Stimulated activated CD8-positive, alpha-beta memory T cell treated with anti-CD3 and anti-CD28 coated beads, Interleukin-4, amount 100 ng/mL, for 24 hours (primary cell): ENCODE measurements around the gene MUC7.
"Not testable (repeated sequence)": the region's sequence is repeated elsewhere in the genome, so short reads cannot be mapped to it uniquely, and the experiment has no call there.

Source experiments
- DNase-seq: peaks from one replicate; pipeline ENCODE4 v3.0.0-alpha.2; 2020; ENCODE audit warnings: low read depth

Gene MUC7

DNA sequence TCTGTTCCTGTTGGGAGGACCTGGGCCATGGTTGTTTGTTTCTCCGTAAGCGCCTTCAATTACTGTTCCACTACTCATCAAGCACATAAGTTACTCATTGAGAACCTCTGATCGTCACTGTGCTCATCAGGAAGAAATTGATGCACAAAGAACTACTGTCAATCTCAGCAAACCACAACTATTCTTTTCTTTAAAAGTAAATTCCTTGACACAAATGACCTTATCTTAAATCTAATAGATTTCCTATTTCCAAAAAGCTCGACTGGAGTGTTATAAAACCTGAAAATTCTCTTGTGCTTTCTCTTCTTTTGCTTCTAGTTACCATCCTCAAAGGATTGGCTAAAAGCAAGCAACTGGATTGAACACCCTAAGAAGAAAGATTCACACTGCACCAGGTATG is at the start of gene MUC7:
Gene MUC7, plus strand, starts transcription at position 301 of the 400 bp plus-strand sequence. CDS start 1,825 bp downstream, outside the sequence.
- DNase-seq: no peak

DNA sequence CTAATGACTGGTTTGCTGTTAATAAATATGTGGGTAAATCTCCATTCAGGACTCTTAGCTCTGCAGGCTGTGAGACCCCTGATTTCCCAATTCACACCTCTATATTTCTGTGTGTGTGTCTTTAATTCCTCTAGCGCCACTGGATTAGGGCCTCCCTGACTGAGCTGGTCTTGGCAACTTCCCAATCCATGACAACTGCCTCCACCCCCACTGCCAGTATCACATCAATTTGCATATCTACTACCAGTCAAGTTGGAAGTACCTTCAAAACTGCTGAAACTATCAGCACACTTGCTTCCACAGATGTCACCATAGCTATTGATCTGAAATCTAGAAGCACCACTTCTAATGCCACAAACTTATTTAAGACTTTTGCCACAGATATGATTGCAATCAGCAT is 46.7 kb upstream of the MUC7 start:
- DNase-seq: no peak

DNA sequence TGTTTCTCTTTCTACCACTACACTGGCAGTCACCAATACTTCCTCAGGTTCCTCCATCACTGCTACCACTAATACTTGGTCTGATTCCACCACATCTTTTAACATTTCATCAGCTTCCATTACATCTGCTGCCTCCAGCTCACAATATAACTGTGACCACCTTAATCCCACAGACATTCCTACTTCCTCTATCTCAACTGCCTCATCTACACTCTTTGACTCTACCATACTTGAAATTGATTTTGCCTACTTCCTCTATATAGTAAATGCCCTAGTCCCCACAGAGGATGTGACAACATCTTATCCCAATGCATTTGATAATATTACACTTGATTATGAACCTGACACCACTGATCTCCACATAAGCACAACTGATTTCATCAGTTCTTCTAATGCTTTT is 45.2 kb upstream of the MUC7 start:
- no peak for DNase-seq

DNA sequence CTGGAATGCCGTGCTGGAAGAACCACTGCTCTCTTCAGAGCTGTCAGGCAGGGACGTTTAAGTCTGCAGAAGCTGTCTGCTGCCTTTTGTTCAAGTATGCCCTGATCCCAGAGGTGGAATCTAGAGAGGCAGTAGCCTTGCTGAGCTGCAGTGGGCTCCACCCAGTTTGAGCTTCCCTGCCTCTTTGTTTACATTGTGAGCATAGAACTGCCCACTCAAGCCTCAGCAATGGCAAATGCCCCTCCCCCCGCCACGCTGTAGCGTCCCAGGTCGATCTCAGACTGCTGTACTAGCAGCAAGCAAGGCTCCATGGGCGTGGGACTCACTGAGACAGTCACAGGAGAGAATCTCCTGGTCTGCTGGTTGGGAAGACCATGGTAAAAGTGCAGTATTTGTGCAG is 34.8 kb upstream of the MUC7 start:
- DNase-seq: no peak

DNA sequence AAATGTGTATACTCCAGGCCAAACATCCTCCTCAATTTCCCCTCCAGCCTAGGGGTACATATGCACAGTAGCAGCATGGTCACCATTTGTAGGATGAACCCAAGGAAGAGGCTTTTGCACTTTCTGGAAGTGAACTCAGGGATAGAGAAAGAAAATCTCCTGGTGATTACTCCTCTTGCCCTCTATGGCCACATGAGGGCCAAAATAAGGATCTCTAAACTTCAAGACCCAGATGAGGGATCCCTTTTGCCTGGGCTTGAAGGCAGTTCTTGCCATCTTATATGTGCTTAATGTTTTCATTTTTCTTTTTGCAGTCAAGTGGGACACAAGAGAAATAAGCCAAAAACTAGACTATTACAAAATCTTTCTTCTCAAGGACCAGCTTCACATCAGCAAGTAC is 29.5 kb upstream of the MUC7 start:
- no peak for DNase-seq

DNA sequence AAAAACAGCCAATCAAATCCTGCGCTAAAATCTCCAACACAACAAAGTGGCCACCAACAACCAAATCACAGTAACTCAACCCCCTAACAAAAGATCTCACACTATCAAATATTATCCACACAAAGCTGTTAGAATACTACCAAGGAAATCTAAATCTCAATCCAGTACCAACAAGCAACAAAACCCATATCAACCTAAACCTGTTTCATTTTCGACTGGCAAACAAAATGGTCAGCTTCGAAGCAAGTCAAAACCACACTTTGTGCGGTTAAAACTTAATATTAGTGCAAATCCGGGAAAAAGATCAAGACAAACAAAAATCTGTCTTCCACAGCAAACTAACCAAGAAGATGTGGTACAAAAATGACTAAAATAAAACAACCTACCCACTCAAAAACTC is 28.7 kb upstream of the MUC7 start:
- DNase-seq: no peak

DNA sequence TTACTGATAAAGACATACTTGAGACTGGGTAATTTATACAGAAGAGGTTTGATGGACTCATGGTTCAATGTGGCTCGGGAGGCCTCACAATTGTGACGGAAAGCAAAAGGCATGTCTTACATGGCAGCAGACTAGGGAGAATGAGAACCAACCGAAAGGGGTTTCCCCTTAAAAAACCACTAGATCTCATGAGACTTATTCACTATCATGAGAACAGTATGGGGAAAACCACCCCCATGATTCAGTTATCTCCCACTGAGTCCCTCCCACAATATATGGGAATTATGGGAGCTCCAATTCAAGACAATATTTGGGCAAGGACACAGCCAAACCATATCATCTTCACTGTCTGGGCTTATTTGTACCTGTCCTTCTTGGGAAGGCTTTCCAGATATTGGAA is 22.8 kb upstream of the MUC7 start:
- no peak for DNase-seq

DNA sequence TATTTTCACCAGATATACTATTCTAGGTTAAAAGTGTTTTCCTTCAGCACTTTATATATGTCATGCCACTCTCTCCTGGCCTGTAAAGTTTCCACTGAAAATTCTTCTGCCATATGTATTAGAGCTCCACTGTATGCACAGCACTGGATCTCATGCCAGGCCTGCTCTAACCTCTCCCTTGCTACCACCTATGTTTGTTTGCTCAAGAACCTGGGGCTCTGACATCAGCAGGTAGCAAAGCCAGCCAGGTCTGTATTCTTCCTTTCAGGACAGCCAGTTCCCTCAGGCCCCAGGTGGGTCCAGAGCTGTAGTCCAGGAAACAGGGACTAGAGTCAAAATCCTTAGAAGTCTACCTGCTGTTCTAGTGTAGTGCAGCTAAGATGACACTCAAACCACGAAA is 19.1 kb upstream of the MUC7 start:
- DNase-seq: no peak

DNA sequence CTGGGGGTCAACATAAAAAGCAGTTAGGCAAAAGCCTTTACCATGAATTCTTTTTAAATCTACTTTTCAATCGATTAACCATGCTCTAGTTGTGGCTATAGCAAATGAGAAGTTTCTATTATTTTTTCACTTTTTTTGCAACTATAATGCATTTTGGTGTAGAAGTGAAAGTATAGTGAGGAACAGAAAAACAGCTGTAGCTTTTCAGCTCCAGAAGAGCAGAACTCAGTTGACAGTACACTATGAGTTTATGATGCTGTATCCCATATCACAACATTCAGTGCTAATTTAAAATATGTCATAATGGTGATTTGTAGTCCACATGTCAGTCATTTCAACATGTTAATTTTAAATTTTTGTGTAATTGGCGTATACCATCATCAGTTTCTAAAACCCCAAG is 8.7 kb upstream of the MUC7 start:
- no peak for DNase-seq

DNA sequence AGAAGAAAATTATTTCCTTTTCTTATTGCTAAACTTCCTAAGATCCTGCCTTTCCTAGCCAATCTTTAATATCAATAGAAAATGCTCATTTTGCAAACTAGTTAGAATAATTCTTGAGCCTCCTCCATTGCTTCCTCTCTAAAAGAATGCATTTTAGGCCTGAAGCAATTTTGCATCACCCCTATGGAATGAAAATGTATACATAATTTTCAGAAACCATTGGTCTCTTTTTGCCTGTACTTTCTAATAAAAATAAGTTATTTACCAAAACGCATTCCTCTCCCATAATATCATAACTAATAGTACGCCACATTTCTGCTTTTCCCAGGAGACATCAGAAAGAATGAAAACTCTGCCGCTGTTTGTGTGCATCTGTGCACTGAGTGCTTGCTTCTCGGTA is 1.7 kb downstream of the MUC7 start:
- DNase-seq: no peak

DNA sequence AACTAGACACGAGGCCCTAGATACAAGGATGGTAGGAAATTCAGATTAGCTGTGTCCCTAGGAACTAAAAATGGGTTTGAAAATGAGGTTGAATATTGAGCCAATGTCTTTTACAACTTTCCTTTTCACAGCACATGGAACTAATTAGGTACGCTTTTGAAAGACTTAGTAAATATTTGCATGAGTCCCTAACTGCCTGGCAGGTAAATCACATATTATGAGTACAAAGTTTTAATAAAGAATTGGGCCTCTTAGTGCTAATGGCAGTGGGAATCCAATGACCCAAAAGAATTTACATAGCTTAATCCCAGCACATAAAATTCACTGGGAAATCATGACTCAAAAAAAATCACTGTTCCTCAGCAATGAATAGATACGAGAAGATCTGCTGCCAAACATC is 16.8 kb downstream of the MUC7 start:
- no peak for DNase-seq

DNA sequence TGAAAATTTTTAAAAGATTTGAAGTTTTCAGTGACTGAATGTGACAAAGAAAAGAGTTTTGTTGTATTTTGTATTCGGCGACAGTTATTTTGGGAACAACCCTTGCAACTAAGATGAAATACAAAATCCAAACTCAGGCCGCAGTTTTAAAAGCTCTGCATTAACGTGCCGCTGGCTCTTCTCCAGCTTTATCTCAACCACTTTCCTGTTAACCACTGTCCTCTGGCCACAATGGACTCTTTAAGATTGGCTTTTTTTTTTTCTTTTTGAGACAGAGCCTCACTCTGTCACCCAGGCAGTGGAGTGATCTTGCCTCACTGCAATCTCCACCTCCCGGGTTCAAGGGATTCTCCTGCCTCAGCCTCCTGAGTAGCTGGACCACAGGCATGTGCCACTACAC is 24.2 kb downstream of the MUC7 start:
- DNase-seq: no peak

DNA sequence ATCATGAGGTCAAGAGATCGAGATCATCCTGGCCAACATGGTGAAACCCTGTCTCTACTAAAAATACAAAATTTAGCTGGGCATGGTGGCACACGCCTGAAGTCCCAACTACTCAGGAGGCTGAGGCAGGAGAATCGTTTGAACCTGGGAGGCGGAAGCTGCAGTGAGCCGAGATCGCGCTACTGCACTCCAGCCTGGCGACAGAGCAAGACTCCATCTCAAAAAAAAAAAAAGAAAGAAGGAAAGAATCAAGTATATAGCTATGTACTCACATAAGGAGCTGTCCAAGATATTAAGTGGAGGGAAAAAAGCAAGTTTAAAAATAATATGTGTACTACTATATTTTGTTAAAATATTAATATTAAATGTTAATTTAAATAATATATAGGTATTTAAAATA is 29.8 kb downstream of the MUC7 start:
- DNase-seq: not testable (repeated sequence)

DNA sequence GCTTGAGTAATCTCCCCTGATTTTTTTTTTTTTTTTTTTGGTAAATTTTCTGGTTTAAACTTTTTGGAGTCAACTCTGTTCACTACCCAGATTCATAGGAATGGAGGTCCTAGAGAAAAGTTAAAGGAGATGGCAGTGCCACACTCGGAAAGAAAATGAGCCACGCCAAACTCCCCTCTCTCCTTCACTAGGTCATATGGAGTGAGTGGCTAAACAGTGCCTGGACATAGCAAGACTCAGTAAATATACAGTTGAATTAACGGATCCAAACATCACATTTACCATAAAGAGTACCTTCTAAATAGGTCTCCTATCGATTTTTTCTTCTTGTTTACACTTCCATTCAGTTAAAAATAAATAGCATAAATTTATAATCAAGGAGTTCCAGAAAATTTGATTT is 32.7 kb downstream of the MUC7 start:
- DNase-seq: no peak

DNA sequence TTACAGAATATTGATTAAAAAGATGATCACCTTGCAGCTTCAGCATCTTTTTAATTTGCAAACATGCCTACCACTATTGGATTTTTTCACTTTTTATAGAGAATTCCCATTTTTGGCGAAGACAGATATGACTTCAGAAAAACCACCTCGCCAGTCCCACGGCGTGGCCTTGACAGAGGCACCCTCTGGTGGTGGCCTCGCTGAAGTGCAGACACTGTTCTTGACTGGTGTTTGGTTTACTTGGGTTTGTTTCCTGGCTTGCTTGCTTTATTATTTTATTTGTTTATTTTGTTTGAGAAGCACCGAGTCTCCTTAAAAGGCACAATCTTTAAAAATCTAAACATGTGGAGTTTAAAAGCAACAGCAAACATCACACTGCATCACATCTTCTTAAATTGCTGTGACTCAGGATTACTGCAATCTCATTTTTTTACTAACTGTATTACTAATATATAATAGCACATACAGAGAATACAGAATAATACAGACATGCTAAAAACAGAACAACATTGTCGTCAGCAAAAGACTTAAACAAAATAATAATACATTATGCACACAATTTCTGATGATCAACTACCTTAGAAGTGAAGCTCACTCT is 33.3 kb downstream of the MUC7 start:
- DNase-seq: peak; percentile 21

DNA sequence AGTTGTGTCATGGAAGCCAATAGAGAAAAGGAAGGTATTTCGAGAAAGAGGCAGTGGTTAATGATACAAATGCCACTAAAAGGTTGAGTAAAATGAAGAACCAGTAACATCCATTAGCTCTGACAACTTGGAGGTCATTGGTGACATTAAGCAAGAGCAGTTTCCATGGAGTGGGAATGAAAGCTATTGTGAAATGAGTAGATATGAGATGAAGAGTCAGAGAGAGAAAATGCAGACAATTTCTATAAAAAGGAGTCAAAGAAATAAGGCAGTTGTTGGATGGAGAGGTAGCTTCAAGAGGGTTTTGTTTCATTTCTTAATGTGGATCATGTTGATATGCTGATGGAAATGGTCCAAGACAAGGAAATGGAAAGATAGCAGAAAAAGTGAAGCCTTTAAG is 36.8 kb downstream of the MUC7 start:
- no peak for DNase-seq

DNA sequence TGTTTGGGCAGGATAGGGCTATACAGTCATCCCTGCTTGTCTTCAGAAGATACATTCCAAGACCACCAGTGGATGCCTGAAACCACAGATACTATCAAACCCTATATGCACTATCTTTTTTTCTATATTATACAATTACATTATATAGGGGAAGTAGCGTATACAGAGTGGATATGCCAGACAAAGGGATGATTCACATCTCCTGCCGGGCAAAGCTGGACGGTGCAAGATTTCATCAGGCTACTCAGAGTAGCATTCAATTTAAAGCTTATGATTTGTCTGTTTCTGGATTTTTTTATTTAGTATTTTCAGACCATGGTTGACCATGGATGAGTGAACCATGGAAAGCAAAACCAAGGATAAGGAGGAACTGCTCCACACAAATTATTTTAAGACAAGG is 39.4 kb downstream of the MUC7 start:
- DNase-seq: no peak

DNA sequence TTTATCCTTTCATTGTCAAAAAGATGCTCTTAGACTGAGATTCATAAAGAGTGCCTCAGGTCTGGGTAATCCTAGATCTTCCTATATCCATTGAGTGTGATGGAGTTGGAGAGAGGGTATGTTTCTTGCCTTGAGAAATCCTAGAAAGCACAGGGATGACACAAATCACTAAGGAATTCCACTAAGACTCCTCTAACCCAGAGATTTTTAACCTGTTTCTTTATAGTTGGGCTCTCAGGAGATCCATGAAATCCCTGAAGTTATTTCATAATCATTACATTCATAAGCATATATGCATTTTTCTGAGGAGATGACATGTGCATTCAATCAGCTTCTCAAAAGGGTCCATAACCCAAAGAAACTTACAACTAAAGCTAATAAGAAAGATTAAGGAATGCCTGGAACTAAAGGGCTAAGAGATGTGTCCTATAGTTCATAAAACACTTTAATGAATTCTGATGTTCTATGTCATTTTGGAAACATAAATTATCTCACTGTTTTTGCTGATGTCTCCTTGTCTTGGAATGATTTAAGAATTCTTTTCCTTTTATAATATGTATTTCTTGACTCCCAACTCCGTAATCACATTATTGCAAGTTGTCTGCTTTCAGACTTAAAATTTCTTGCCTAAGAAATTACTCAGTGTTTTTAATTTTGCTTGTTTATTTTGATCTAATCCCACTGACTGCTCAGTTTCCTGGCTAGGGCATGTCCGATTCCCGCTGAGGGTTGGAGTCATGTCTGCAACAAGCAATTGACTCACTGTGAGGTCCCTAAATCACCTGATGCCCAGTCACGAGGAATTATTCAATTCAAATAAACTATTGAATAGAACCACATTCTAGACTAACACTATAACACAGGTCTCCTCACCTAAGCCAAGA is 43.6 kb downstream of the MUC7 start:
- no peak for DNase-seq

DNA sequence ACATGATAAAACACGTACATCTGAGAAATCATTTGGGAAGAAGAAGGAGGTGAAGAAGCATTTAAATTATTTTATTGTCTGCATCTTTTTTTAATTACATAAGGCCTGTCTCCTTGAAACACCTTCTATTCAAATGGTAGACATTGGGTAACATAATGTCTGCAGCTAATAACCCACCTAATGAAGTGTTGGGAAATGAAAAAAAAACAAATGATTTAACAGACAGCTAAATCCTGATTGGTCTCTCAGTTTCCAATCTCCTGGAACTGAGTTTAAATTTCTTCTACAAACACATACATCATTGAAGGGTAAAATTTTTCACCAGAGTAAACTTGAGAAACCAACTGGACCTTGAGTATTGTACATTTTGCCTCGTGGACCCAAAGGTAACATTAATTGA is 46.3 kb downstream of the MUC7 start, which contains the start of gene AMTN:
Gene AMTN, plus strand, starts transcription at position 301 of the 400 bp plus-strand sequence. CDS start 209 bp downstream, outside the sequence.
- DNase-seq: no peak

DNA sequence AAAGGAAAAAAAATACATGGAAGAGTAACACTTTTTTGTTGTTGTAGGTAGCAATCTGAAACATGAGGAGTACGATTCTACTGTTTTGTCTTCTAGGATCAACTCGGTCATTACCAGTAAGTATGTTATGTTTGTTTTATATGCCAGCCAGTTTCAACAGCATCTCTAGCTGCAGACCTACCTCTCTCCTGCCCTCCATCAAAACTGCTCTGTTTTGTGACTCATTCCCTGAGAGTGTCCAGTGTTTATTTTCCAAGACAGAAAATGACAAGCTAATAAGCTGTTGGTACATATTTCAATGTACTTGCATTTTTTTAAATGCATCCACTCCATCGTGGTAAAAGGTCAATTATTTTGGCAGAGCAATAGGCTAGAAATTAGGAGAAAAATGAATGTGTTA is 46.7 kb downstream of the MUC7 start:
- DNase-seq: no peak

DNA sequence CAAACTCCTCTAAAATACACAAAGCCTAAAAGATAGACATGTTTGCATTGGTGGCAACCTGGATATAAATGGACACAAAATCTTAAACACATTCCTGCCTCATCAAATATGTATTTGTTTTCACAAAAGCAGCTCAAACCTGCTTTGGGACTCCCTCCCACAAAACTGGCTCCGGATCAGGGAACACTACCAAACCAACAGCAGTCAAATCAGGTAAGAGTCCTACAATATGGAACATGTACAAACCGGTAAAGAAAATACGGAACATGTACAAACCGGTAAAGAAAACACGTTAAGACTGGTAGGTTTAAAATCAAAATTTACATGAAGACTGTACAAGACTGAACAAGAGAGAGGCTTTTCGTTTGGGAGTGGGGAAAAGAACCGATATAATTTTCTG is 50.6 kb downstream of the MUC7 start:
- DNase-seq: no peak

DNA sequence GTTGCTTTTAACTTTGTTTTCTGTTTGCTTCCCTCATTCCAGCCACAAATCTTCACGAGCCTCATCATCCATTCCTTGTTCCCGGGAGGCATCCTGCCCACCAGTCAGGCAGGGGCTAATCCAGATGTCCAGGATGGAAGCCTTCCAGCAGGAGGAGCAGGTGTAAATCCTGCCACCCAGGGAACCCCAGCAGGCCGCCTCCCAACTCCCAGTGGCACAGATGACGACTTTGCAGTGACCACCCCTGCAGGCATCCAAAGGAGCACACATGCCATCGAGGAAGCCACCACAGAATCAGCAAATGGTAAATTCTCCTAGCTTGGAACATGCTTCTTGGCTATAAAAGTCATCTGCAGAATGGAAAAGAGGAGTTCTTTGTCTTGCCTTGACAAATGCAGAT is 59.0 kb downstream of the MUC7 start:
- no peak for DNase-seq

DNA sequence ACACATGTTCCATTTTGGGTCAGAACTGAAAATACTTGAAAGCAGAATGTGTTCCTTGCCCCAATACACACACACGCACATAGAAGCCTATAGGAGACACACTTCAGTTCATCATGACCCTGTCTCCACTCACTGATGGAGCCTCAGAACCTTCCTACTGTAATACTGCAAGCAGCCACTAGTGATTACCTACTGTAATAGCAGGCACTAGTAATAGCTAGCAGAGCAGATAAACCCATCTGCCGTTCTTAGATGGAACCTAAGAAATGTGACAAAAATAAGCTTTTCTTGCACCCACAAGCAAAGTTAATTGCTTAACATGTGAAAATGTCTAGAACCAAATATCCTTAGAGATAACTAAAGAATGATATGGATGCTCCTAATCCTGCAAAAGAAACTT is 60.0 kb downstream of the MUC7 start:
- no peak for DNase-seq
